Measurements from ENCODE around the gene ANKRD11.

Gene ANKRD11

DNA sequence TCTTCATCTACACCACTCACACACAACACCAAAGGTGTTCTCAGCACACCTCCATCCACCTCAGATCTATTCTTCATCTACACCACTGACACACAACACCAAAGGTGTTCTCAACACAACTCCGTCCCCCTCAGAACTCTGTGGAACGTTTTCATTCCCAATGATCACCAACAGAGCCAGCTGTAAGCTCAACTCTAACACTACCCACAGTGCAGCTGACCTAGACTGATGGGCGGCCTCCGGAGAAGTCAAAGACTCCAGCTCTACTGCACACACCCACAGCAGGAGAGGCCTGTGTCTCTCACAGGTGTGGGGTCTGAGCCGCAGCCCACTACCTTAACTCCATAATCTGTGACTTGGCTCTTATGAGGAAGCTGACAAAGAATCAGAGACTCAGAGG lies 50.7 kb downstream of the ANKRD11 start:
- no peak overlapping the region for H3K4me3 ChIP-seq (ENCODE audit: insufficient read depth in 1 of 2, low read depth in 1 of 2, low read length in 2 of 2)
- no peak overlapping the region for H2BK120ac ChIP-seq (ENCODE audit: low read depth, low read length)
- H3K23ac ChIP-seq (ENCODE audit: low read length in 2 of 2) = peak overlapping the region in 1 of 2 experiments; percentile 46
- H3K14ac ChIP-seq (ENCODE audit: low read length in 2 of 2) = no peak overlapping the region
- no peak overlapping the region for H2BK5ac ChIP-seq (ENCODE audit: low read depth, low read length, poor library complexity, severe bottlenecking)
- H2AFZ ChIP-seq (ENCODE audit: low read depth, low read length) = no peak overlapping the region
- H3K9ac ChIP-seq (ENCODE audit: low read length) = no peak overlapping the region
- no peak overlapping the region for H2BK15ac ChIP-seq (ENCODE audit: low read depth, poor library complexity, severe bottlenecking)
- no peaks in the 10 kb centered on the region for H3K9me3 ChIP-seq (ENCODE audit: control insufficient read depth, low read length)
- H3K27me3 ChIP-seq (ENCODE audit: control insufficient read depth in 1 of 2, insufficient read depth in 1 of 2, low read length in 2 of 2) = no peaks in the 10 kb centered on the region
- H3K4me2 ChIP-seq (ENCODE audit: low read length, poor library complexity, severe bottlenecking) = no peak overlapping the region
- H3K4me1 ChIP-seq (ENCODE audit: control insufficient read depth, insufficient read depth, low read depth, low read length) = peaks cover 30% of the 10 kb centered on the region
- no peak overlapping the region for H3K27ac ChIP-seq (ENCODE audit: low read length, poor library complexity, severe bottlenecking)
- 98% methylated on average over 5 of the region's 5 CpGs for WGBS
- no peak overlapping the region for H3K4ac ChIP-seq (ENCODE audit: low read depth in 1 of 2, low read length in 2 of 2)
- H2BK12ac ChIP-seq (ENCODE audit: low read length in 2 of 2) = peak overlapping the region in 1 of 2 experiments; percentile 25
- peaks cover 9 to 10% of the 10 kb centered on the region in 2 experiments for H3K36me3 ChIP-seq (ENCODE audit: control insufficient read depth in 1 of 2, insufficient read depth in 2 of 2, low read depth in 1 of 2, low read length in 2 of 2)
- no peak overlapping the region for H4K91ac ChIP-seq (ENCODE audit: low read length)
- H3K79me1 ChIP-seq (replicated peaks; ENCODE audit: low read length, poor library complexity, severe bottlenecking) = peaks cover 1% of the 10 kb centered on the region
- H3K18ac ChIP-seq (ENCODE audit: low read depth in 1 of 2, low read length in 2 of 2) = no peak overlapping the region
- no peak overlapping the region for H2AK5ac ChIP-seq (ENCODE audit: low read length, severe bottlenecking)
- H4K8ac ChIP-seq (ENCODE audit: low read length) = no peak overlapping the region
- no peak for DNase-seq

DNA sequence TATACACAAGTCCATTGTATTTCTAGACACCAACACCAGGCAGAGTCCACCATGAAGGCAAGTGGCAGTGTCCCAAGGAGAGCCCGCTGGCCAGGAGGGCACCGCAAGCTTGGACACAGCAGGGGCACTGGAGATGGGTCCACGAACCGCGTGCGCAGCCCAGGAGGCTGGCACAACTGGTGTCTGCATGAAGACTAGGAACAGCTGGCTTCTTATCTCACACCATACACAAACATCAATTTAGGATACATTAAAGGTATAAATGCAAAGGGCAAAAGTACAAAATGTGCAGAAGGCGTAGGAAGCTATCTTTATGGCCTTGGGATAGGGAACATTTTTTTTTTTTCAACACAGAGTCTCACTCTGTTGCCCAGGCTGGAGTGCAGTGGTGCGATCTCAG lies 52.4 kb downstream of the ANKRD11 start:
- DNase-seq = no peak
- peaks cover 1% of the 10 kb centered on the region for H3K79me1 ChIP-seq (replicated peaks; ENCODE audit: low read length, poor library complexity, severe bottlenecking)
- no peak overlapping the region for H3K4ac ChIP-seq (ENCODE audit: low read depth in 1 of 2, low read length in 2 of 2)

DNA sequence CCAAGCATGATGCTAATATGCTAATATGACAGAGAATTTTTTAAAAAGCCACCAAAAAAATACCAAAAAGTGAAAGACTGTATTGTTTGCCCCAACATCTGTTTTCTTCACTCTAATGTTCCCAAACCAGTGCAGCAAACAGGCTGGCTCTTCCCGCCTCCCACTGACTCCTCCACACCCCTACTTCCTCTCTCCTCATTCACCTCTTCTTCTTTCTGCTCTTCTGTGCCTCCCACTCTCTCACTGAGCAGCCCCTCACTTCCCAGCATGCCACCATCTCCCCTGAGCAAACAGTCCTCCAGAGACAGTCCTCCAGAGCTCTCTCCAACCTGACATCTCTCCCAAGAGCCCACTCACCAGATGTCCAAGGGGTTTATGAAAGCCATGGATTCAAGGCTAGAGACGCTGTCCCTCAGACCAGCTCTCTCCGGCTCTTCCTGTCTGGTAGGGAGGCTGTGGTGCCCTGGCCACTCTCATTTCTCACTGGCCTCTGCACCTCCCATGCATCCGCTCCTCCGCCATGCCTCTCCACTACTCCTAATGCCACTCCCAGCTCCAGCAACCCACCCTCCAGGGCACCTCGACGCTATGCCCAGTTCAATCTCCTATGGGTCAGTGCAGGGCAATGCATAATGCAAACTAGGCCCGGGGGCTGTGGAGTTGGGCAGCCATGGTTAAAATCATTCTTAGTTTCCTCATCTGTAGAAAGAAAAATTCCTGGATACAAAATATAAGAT lies 52.9 kb downstream of the ANKRD11 start:
- Histone ChIP-seq H3K27ac (ENCODE audit: low read length, poor library complexity, severe bottlenecking) (no peak overlapping the region), H4K8ac (ENCODE audit: low read length) (no peak overlapping the region), H3K23ac (ENCODE audit: low read length in 2 of 2) (peak overlapping the region in 1 of 2 experiments; percentile 9), H4K91ac (ENCODE audit: low read length) (no peak overlapping the region), H3K36me3 (ENCODE audit: control insufficient read depth in 1 of 2, insufficient read depth in 2 of 2, low read depth in 1 of 2, low read length in 2 of 2) (peaks cover 9 to 11% of the 10 kb centered on the region in 2 experiments), H3K18ac (ENCODE audit: low read depth in 1 of 2, low read length in 2 of 2) (no peak overlapping the region), H3K9ac (ENCODE audit: low read length) (no peak overlapping the region), H3K4me1 (ENCODE audit: control insufficient read depth, insufficient read depth, low read depth, low read length) (peaks cover 16% of the 10 kb centered on the region), H2BK12ac (ENCODE audit: low read length in 2 of 2) (no peak overlapping the region), H3K79me1 (replicated peaks; ENCODE audit: low read length, poor library complexity, severe bottlenecking) (peaks cover 1% of the 10 kb centered on the region), H3K4me2 (ENCODE audit: low read length, poor library complexity, severe bottlenecking) (no peak overlapping the region), H3K27me3 (ENCODE audit: control insufficient read depth in 1 of 2, insufficient read depth in 1 of 2, low read length in 2 of 2) (no peaks in the 10 kb centered on the region), H3K4ac (ENCODE audit: low read depth in 1 of 2, low read length in 2 of 2) (no peak overlapping the region), H2BK5ac (ENCODE audit: low read depth, low read length, poor library complexity, severe bottlenecking) (no peak overlapping the region), H2AK5ac (ENCODE audit: low read length, severe bottlenecking) (no peak overlapping the region), H2BK120ac (ENCODE audit: low read depth, low read length) (no peak overlapping the region), H3K4me3 (ENCODE audit: insufficient read depth in 1 of 2, low read depth in 1 of 2, low read length in 2 of 2) (no peak overlapping the region), H2AFZ (ENCODE audit: low read depth, low read length) (no peak overlapping the region), H3K14ac (ENCODE audit: low read length in 2 of 2) (no peak overlapping the region), H3K9me3 (ENCODE audit: control insufficient read depth, low read length) (no peaks in the 10 kb centered on the region), H2BK15ac (ENCODE audit: low read depth, poor library complexity, severe bottlenecking) (no peak overlapping the region)
- no peak for DNase-seq
- WGBS = 98% methylated on average over 7 of the region's 8 CpGs

More for the DNA sequence above, 52.4 kb downstream of the ANKRD11 start:
- H3K4me1 ChIP-seq (ENCODE audit: control insufficient read depth, insufficient read depth, low read depth, low read length) = peaks cover 21% of the 10 kb centered on the region
- peaks cover 9 to 11% of the 10 kb centered on the region in 2 experiments for H3K36me3 ChIP-seq (ENCODE audit: control insufficient read depth in 1 of 2, insufficient read depth in 2 of 2, low read depth in 1 of 2, low read length in 2 of 2)
- H3K18ac ChIP-seq (ENCODE audit: low read depth in 1 of 2, low read length in 2 of 2) = no peak overlapping the region
- H3K9me3 ChIP-seq (ENCODE audit: control insufficient read depth, low read length) = no peaks in the 10 kb centered on the region
- WGBS = 98% methylated on average over 4 of the region's 8 CpGs
- H3K27ac ChIP-seq (ENCODE audit: low read length, poor library complexity, severe bottlenecking) = no peak overlapping the region
- H3K9ac ChIP-seq (ENCODE audit: low read length) = no peak overlapping the region
- H2AK5ac ChIP-seq (ENCODE audit: low read length, severe bottlenecking) = no peak overlapping the region
- H3K4me2 ChIP-seq (ENCODE audit: low read length, poor library complexity, severe bottlenecking) = no peak overlapping the region
- H2BK120ac ChIP-seq (ENCODE audit: low read depth, low read length) = no peak overlapping the region
- no peak overlapping the region for H4K91ac ChIP-seq (ENCODE audit: low read length)
- H2BK15ac ChIP-seq (ENCODE audit: low read depth, poor library complexity, severe bottlenecking) = no peak overlapping the region
- no peak overlapping the region for H2BK5ac ChIP-seq (ENCODE audit: low read depth, low read length, poor library complexity, severe bottlenecking)
- H3K14ac ChIP-seq (ENCODE audit: low read length in 2 of 2) = no peak overlapping the region
- no peak overlapping the region for H2AFZ ChIP-seq (ENCODE audit: low read depth, low read length)
- H3K23ac ChIP-seq (ENCODE audit: low read length in 2 of 2) = no peak overlapping the region
- no peaks in the 10 kb centered on the region for H3K27me3 ChIP-seq (ENCODE audit: control insufficient read depth in 1 of 2, insufficient read depth in 1 of 2, low read length in 2 of 2)
- no peak overlapping the region for H3K4me3 ChIP-seq (ENCODE audit: insufficient read depth in 1 of 2, low read depth in 1 of 2, low read length in 2 of 2)
- no peak overlapping the region for H2BK12ac ChIP-seq (ENCODE audit: low read length in 2 of 2)
- no peak overlapping the region for H4K8ac ChIP-seq (ENCODE audit: low read length)

DNA sequence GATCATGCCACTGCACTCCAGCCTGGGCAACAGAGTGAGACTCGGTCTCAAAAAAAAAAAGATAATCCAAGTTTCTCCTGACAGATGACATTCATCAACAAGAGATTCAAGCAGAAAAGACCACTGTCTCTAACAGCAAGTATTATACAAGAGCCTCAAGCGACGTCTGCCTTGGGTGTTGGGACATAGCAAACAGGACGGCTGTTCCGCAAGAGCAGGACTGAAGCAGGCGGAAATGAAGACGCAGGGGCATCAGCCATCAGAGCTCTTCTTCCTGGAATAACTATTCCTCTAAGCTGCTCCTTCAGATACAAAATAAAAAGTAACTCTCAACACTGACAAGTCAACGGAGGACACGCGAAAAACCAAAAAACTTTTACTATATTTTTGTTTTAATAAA lies 54.0 kb downstream of the ANKRD11 start:
- WGBS = 97% methylated on average over 7 of the region's 10 CpGs

More for the DNA sequence above, 54.0 kb downstream of the ANKRD11 start:
- Histone ChIP-seq H4K91ac (ENCODE audit: low read length) (no peak overlapping the region), H2AFZ (ENCODE audit: low read depth, low read length) (no peak overlapping the region), H3K14ac (ENCODE audit: low read length in 2 of 2) (no peak overlapping the region), H2BK15ac (ENCODE audit: low read depth, poor library complexity, severe bottlenecking) (no peak overlapping the region), H2BK12ac (ENCODE audit: low read length in 2 of 2) (no peak overlapping the region), H3K9ac (ENCODE audit: low read length) (no peak overlapping the region), H3K4ac (ENCODE audit: low read depth in 1 of 2, low read length in 2 of 2) (no peak overlapping the region), H3K36me3 (ENCODE audit: control insufficient read depth in 1 of 2, insufficient read depth in 2 of 2, low read depth in 1 of 2, low read length in 2 of 2) (peaks cover 9 to 11% of the 10 kb centered on the region in 2 experiments), H3K4me2 (ENCODE audit: low read length, poor library complexity, severe bottlenecking) (no peak overlapping the region), H2BK5ac (ENCODE audit: low read depth, low read length, poor library complexity, severe bottlenecking) (no peak overlapping the region), H3K4me3 (ENCODE audit: insufficient read depth in 1 of 2, low read depth in 1 of 2, low read length in 2 of 2) (no peak overlapping the region), H2BK120ac (ENCODE audit: low read depth, low read length) (no peak overlapping the region), H3K4me1 (ENCODE audit: control insufficient read depth, insufficient read depth, low read depth, low read length) (peaks cover 19% of the 10 kb centered on the region), H3K79me1 (replicated peaks; ENCODE audit: low read length, poor library complexity, severe bottlenecking) (peaks cover 3% of the 10 kb centered on the region), H3K27ac (ENCODE audit: low read length, poor library complexity, severe bottlenecking) (no peak overlapping the region), H3K27me3 (ENCODE audit: control insufficient read depth in 1 of 2, insufficient read depth in 1 of 2, low read length in 2 of 2) (no peaks in the 10 kb centered on the region), H3K18ac (ENCODE audit: low read depth in 1 of 2, low read length in 2 of 2) (no peak overlapping the region), H3K23ac (ENCODE audit: low read length in 2 of 2) (no peak overlapping the region), H4K8ac (ENCODE audit: low read length) (no peak overlapping the region), H3K9me3 (ENCODE audit: control insufficient read depth, low read length) (no peaks in the 10 kb centered on the region), H2AK5ac (ENCODE audit: low read length, severe bottlenecking) (no peak overlapping the region)
- no peak for DNase-seq

All from mesenchymal stem cell (in vitro differentiated cells and primary cell).